ENCODE measurements around the gene KCP. TPM values are rescaled to one million over a fixed set of nuclear protein-coding genes. Genes with fewer than 3 reads are reported as not detected.

KCP gene
- polyA plus RNA-seq, 1 donor (not counting 4 experiments of a cell fraction or from before 2014, with no cell fraction given) = not detected

GRCh38 chr7:128845475-128845874 is 65.0 kb downstream of the KCP start:
- H2AFZ ChIP-seq (ENCODE audit: control insufficient read depth, low read length) = no peak overlapping the region
- no peak overlapping the region for H3K27ac ChIP-seq (ENCODE audit: control insufficient read depth, insufficient read depth, low read length)
- H3K4me1 ChIP-seq (ENCODE audit: control insufficient read depth, extremely low read depth, insufficient read depth, low read length) = no peaks in the 10 kb centered on the region
- dilution Hi-C loops (cut with MboI; ENCODE audit: extremely low pct_ligation_motif_present, low sequenced_read_pairs) = no loop called here
- H3K9me1 ChIP-seq (ENCODE audit: control insufficient read depth, extremely low read depth, insufficient read depth, low read length) = no peaks in the 10 kb centered on the region
- H3K36me3 ChIP-seq (ENCODE audit: control insufficient read depth in 2 of 2, extremely low read depth in 1 of 2, insufficient read depth in 2 of 2, low read length in 2 of 2) = no peaks in the 10 kb centered on the region
- FAIRE-seq = no peak
- H3K79me2 ChIP-seq (ENCODE audit: control insufficient read depth, insufficient read depth, low read length) = no peaks in the 10 kb centered on the region
- no peak overlapping the region for H3K4me3 ChIP-seq (ENCODE audit: control insufficient read depth in 2 of 3, extremely low read depth in 1 of 3, insufficient read depth in 2 of 3, low read depth in 1 of 3, low read length in 3 of 3)
- H3K9me3 ChIP-seq (ENCODE audit: control insufficient read depth, low read depth, low read length) = no peaks in the 10 kb centered on the region
- H3K27me3 ChIP-seq (ENCODE audit: control insufficient read depth, extremely low read depth, insufficient read depth, low read length) = no peaks in the 10 kb centered on the region
- TF ChIP-seq EZH2 (IDR thresholded peaks at IDR 0.05; ENCODE audit: low read length) (no peak), CTCF (optimal IDR thresholded peaks at IDR 0.05 in 1 of 3, IDR thresholded peaks at IDR 0.05 in 1 of 3, conservative IDR thresholded peaks at IDR 0.05 in 1 of 3; ENCODE audit: extremely low read depth in 1 of 3, insufficient read depth in 2 of 3, low read length in 3 of 3) (no peak)
- H3K4me2 ChIP-seq (ENCODE audit: control insufficient read depth, extremely low read depth, insufficient read depth, low read depth, low read length) = no peak overlapping the region
- H4K20me1 ChIP-seq (ENCODE audit: control insufficient read depth, extremely low read depth, insufficient read depth, low read length) = no peaks in the 10 kb centered on the region
- no peak for DNase-seq (ENCODE audit: low read depth, low spot score)
- no peak overlapping the region for H3K9ac ChIP-seq (ENCODE audit: control insufficient read depth, extremely low read depth, insufficient read depth, low read length)

GRCh38 chr7:128844777-128845311 is 65.7 kb downstream of the KCP start:
- Histone ChIP-seq H3K4me3 (ENCODE audit: control insufficient read depth in 2 of 3, extremely low read depth in 1 of 3, insufficient read depth in 2 of 3, low read depth in 1 of 3, low read length in 3 of 3) (no peak overlapping the region), H4K20me1 (ENCODE audit: control insufficient read depth, extremely low read depth, insufficient read depth, low read length) (no peaks in the 10 kb centered on the region), H3K79me2 (ENCODE audit: control insufficient read depth, insufficient read depth, low read length) (no peaks in the 10 kb centered on the region), H3K27ac (ENCODE audit: control insufficient read depth, insufficient read depth, low read length) (no peak overlapping the region), H3K36me3 (ENCODE audit: control insufficient read depth in 2 of 2, extremely low read depth in 1 of 2, insufficient read depth in 2 of 2, low read length in 2 of 2) (no peaks in the 10 kb centered on the region), H3K4me2 (ENCODE audit: control insufficient read depth, extremely low read depth, insufficient read depth, low read depth, low read length) (no peak overlapping the region), H3K9ac (ENCODE audit: control insufficient read depth, extremely low read depth, insufficient read depth, low read length) (no peak overlapping the region), H3K4me1 (ENCODE audit: control insufficient read depth, extremely low read depth, insufficient read depth, low read length) (no peaks in the 10 kb centered on the region), H3K27me3 (ENCODE audit: control insufficient read depth, extremely low read depth, insufficient read depth, low read length) (no peaks in the 10 kb centered on the region), H2AFZ (ENCODE audit: control insufficient read depth, low read length) (no peak overlapping the region), H3K9me1 (ENCODE audit: control insufficient read depth, extremely low read depth, insufficient read depth, low read length) (no peaks in the 10 kb centered on the region), H3K9me3 (ENCODE audit: control insufficient read depth, low read depth, low read length) (no peaks in the 10 kb centered on the region)
- TF ChIP-seq EZH2 (IDR thresholded peaks at IDR 0.05; ENCODE audit: low read length) (no peak), CTCF (optimal IDR thresholded peaks at IDR 0.05 in 1 of 3, IDR thresholded peaks at IDR 0.05 in 1 of 3, conservative IDR thresholded peaks at IDR 0.05 in 1 of 3; ENCODE audit: extremely low read depth in 1 of 3, insufficient read depth in 2 of 3, low read length in 3 of 3) (no peak)
- no peak for DNase-seq (ENCODE audit: low read depth, low spot score)
- no peak for FAIRE-seq
- dilution Hi-C loops (cut with MboI; ENCODE audit: extremely low pct_ligation_motif_present, low sequenced_read_pairs) = no loop called here

Data from keratinocyte (primary cell).